ENCODE data around the gene TMEM163.

DNA sequence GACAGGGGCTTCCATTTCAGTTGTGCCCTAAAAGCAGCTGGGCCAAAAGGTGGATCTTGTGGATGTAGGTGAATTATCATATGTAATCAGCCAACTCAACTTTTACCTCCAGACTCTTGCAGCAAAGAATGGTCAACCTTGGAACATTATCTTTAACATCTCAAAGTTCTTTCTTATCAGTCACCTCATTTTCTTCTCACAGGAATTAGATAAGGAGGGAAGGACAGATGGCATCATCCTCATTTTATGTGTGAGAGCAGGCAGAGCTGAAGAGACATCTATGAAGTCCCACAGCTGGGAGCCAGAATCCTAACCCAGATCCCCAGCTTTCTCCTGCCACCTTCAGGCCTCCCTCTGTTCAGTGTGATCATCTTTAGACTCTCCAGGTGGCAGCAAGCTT, 282.9 kb downstream of the TMEM163 start:
- TF ChIP-seq CTCF (IDR thresholded peaks at IDR 0.05; ENCODE audit: low read depth, low read length, poor library complexity, severe bottlenecking) (no peak), EZH2phosphoT487 (IDR thresholded peaks at IDR 0.05; ENCODE audit: borderline replicate concordance, low read length) (no peak)

All from DOHH2 (cell line).